ENCODE measurements around the gene DMRTC2.

The DMRTC2 gene

GRCh38 chr19:41869374-41869955, 24.6 kb downstream of the DMRTC2 start:
- ChIA-PET CTCF (interaction anchor here (1.4 kb wide), 1 partner anchor 83 kb away, joined by 3 read pairs; no protein-coding TSS in a partner anchor), POLR2A (interaction anchor here (0.6 to 7.2 kb wide), 8 partner anchors 10 to 489 kb away, joined by 3 to 118 read pairs (median 6); partner anchors contain the start of genes RABAC1 and RPS19)
- TF ChIP-seq ZIC2 (tag by site-specific recombination; IDR thresholded peaks at IDR 0.05) (peak; percentile 36; the same call in 1 of the 2 replicates), PATZ1 (tag by site-specific recombination; IDR thresholded peaks at IDR 0.05) (peak; percentile 45; the same call in 1 of the 2 replicates), HOXD13 (CRISPR knock-in tag; IDR thresholded peaks at IDR 0.05; ENCODE audit: borderline replicate concordance) (no peak), ZBTB17 (tag by site-specific recombination; IDR thresholded peaks at IDR 0.05) (peak; percentile 21; the same call in 1 of the 2 replicates), OSR2 (tag by site-specific recombination; IDR thresholded peaks at IDR 0.05) (peak; percentile 55), ZBTB49 (tag by site-specific recombination; IDR thresholded peaks at IDR 0.05; ENCODE audit: low read depth) (no peak), KLF8 (tag by site-specific recombination; IDR thresholded peaks at IDR 0.05) (0 out of 2 replicates have a peak, but pooled peaks have one; percentile 7), ZEB2 (tag by site-specific recombination; IDR thresholded peaks at IDR 0.05) (0 out of 2 replicates have a peak, but pooled peaks have one; percentile 23), SP7 (tag by site-specific recombination; IDR thresholded peaks at IDR 0.05) (no peak), BCL11B (tag by site-specific recombination; IDR thresholded peaks at IDR 0.05; ENCODE audit: low read depth) (no peak), GLIS1 (tag by site-specific recombination; IDR thresholded peaks at IDR 0.05) (peak; percentile 98)
- TF ChIP-seq, protein P1, sequence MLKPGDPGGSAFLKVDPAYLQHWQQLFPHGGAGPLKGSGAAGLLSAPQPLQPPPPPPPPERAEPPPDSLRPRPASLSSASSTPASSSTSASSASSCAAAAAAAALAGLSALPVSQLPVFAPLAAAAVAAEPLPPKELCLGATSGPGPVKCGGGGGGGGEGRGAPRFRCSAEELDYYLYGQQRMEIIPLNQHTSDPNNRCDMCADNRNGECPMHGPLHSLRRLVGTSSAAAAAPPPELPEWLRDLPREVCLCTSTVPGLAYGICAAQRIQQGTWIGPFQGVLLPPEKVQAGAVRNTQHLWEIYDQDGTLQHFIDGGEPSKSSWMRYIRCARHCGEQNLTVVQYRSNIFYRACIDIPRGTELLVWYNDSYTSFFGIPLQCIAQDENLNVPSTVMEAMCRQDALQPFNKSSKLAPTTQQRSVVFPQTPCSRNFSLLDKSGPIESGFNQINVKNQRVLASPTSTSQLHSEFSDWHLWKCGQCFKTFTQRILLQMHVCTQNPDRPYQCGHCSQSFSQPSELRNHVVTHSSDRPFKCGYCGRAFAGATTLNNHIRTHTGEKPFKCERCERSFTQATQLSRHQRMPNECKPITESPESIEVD (tag by site-specific recombination; IDR thresholded peaks at IDR 0.05): no peak
- Histone ChIP-seq H3K4me1 (ENCODE audit: control insufficient read depth, insufficient read depth, low read length) (peaks cover 4% of the 10 kb centered on the region; the same call in 1 of the 2 replicates), H3K27ac (ENCODE audit: extremely low read depth, low read depth, low read length) (peak overlapping the region; percentile 35), H3K9me3 (ENCODE audit: control insufficient read depth, insufficient read depth, low read depth, low read length) (no peaks in the 10 kb centered on the region), H3K4me3 (ENCODE audit: low read depth, low read length) (no peak overlapping the region), H3K36me3 (ENCODE audit: control insufficient read depth in 2 of 2, insufficient read depth in 1 of 2, low read length in 2 of 2) (peaks cover 70 to 76% of the 10 kb centered on the region in 2 experiments)

- CTCF ChIA-PET: interaction anchor here (1.0 to 5.5 kb wide), 3 partner anchors 11 to 82 kb away, joined by 3 to 61 read pairs (median 10); partner anchors contain the start of gene RPS19
- TF ChIP-seq ZNF449 (tag by site-specific recombination; IDR thresholded peaks at IDR 0.05) (0 out of 2 replicates have a peak, but pooled peaks have one; percentile 29), EGR2 (tag by site-specific recombination; IDR thresholded peaks at IDR 0.05; ENCODE audit: low read depth) (peak; percentile 19; the same call in 1 of the 2 replicates), SP2 (tag by site-specific recombination; IDR thresholded peaks at IDR 0.05) (no peak; the same call in 1 of the 2 replicates), GLIS1 (tag by site-specific recombination; IDR thresholded peaks at IDR 0.05) (peak; percentile 87), HOXC10 (CRISPR knock-in tag; IDR thresholded peaks at IDR 0.05) (no peak), ZFHX2 (tag by site-specific recombination; conservative IDR thresholded peaks at IDR 0.05) (0 out of 2 replicates have a peak, but pooled peaks have one; percentile 32), SP7 (tag by site-specific recombination; IDR thresholded peaks at IDR 0.05) (0 out of 2 replicates have a peak, but pooled peaks have one; percentile 45), GLIS2 (tag by site-specific recombination; IDR thresholded peaks at IDR 0.05) (peak; percentile 44; the same call in 1 of the 2 replicates), ZBTB17 (tag by site-specific recombination; IDR thresholded peaks at IDR 0.05) (0 out of 2 replicates have a peak, but pooled peaks have one; percentile 14)
- TF ChIP-seq, protein P2, sequence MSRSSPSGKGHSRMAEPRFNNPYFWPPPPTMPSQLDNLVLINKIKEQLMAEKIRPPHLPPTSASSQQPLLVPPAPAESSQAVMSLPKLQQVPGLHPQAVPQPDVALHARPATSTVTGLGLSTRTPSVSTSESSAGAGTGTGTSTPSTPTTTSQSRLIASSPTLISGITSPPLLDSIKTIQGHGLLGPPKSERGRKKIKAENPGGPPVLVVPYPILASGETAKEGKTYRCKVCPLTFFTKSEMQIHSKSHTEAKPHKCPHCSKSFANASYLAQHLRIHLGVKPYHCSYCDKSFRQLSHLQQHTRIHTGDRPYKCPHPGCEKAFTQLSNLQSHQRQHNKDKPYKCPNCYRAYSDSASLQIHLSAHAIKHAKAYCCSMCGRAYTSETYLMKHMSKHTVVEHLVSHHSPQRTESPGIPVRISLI (tag by site-specific recombination; IDR thresholded peaks at IDR 0.05): peak; percentile 84
- TF ChIP-seq, protein P3, sequence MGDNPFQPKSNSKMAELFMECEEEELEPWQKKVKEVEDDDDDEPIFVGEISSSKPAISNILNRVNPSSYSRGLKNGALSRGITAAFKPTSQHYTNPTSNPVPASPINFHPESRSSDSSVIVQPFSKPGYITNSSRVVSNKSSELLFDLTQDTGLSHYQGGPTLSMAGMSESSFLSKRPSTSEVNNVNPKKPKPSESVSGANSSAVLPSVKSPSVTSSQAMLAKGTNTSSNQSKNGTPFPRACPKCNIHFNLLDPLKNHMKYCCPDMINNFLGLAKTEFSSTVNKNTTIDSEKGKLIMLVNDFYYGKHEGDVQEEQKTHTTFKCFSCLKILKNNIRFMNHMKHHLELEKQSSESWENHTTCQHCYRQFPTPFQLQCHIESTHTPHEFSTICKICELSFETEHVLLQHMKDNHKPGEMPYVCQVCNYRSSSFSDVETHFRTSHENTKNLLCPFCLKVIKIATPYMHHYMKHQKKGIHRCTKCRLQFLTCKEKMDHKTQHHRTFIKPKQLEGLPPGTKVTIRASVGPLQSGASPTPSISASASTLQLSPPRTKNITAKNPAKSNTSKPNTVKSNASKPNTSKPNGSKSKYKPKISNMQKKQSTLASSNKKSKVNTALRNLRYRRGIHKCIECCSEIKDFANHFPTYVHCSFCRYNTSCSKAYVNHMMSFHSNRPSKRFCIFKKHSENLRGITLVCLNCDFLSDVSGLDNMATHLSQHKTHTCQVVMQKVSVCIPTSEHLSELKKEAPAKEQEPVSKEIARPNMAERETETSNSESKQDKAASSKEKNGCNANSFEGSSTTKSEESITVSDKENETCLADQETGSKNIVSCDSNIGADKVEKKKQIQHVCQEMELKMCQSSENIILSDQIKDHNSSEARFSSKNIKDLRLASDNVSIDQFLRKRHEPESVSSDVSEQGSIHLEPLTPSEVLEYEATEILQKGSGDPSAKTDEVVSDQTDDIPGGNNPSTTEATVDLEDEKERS (tag by site-specific recombination; IDR thresholded peaks at IDR 0.05): no peak
Measured at GRCh38 chr19:41870401-41870873, 25.6 kb downstream of the DMRTC2 start.

More at GRCh38 chr19:41870401-41870873, 25.6 kb downstream of the DMRTC2 start:
- H3K9me3 ChIP-seq (ENCODE audit: control insufficient read depth, insufficient read depth, low read depth, low read length): no peaks in the 10 kb centered on the region
- peaks cover 61 to 66% of the 10 kb centered on the region in 2 experiments for H3K36me3 ChIP-seq (ENCODE audit: control insufficient read depth in 2 of 2, insufficient read depth in 1 of 2, low read length in 2 of 2)
- H3K27ac ChIP-seq (ENCODE audit: extremely low read depth, low read depth, low read length): peak overlapping the region; percentile 47; the same call in 1 of the 2 replicates
- H3K4me1 ChIP-seq (ENCODE audit: control insufficient read depth, insufficient read depth, low read length): peaks cover 4% of the 10 kb centered on the region; the same call in 1 of the 2 replicates
- POLR2A ChIA-PET: interaction anchor here (0.9 to 7.2 kb wide), 4 partner anchors 11 to 88 kb away, joined by 4 to 118 read pairs (median 30); partner anchors contain the start of genes RABAC1 and RPS19
- no peak overlapping the region for H3K4me3 ChIP-seq (ENCODE audit: low read depth, low read length)
